KMS-11 (cell line): ENCODE data around the gene PPM1A.

Source experiments
- H2AFZ ChIP-seq: fragments of 200-600 bp; sonication (generic); 2 replicates; pipeline ENCODE4 v1.6.1; 2016; ENCODE audit warnings: antibody characterized with exemption, mixed run types, low read depth
- H3K27ac ChIP-seq: fragments of 200-600 bp; sonication (generic); 2 replicates; pipeline ENCODE4 v1.6.1; 2016; ENCODE audit warnings: mild to moderate bottlenecking, mixed run types
- H3K27me3 ChIP-seq: fragments of 200-600 bp; sonication (generic); 2 replicates; pipeline ENCODE4 v1.6.1; 2017; ENCODE audit warnings: mild to moderate bottlenecking, low read depth, mixed run types, moderate library complexity; ENCODE audit not compliant: insufficient read depth
- H3K36me3 ChIP-seq: fragments of 200-600 bp; sonication (generic); 2 replicates; pipeline ENCODE4 v1.6.1; 2017; ENCODE audit warnings: mild to moderate bottlenecking, mixed run types; ENCODE audit not compliant: insufficient read depth
- H3K4me1 ChIP-seq: fragments of 200-600 bp; sonication (generic); 2 replicates; pipeline ENCODE4 v1.6.1; 2016; ENCODE audit warnings: mild to moderate bottlenecking, low read depth, mixed run types; ENCODE audit not compliant: poor library complexity, severe bottlenecking
- H3K4me2 ChIP-seq: fragments of 200-600 bp; sonication (generic); 2 replicates; pipeline ENCODE4 v1.7.0; 2016; ENCODE audit warnings: mild to moderate bottlenecking, mixed run types
- H3K4me3 ChIP-seq: fragments of 200-600 bp; sonication (generic); IDR thresholded peaks from 2 replicates; pipeline ENCODE4 v1.6.1; 2017; ENCODE audit warnings: low read depth, low read length, mixed read lengths; ENCODE audit not compliant: insufficient read depth
- H3K79me2 ChIP-seq: fragments of 200-600 bp; sonication (generic); 2 replicates; pipeline ENCODE4 v1.6.1; 2016; ENCODE audit warnings: low read depth, mixed run types; ENCODE audit not compliant: insufficient read depth
- H3K9ac ChIP-seq: fragments of 200-600 bp; sonication (generic); 2 replicates; pipeline ENCODE4 v1.6.1; 2016; ENCODE audit warnings: mild to moderate bottlenecking, mixed run types
- H4K20me1 ChIP-seq: fragments of 200-600 bp; sonication (generic); 2 replicates; pipeline ENCODE4 v1.6.1; 2016; ENCODE audit warnings: mild to moderate bottlenecking, mixed run types; ENCODE audit not compliant: insufficient read depth
- TF ChIP-seq, protein P1 (sequence below): fragments of 200-600 bp; sonication (generic); conservative IDR thresholded peaks from 2 replicates; pipeline ENCODE4 v1.6.1; 2017; ENCODE audit warnings: low read depth, mild to moderate bottlenecking, antibody characterized with exemption, low read length, moderate library complexity, mixed read lengths

Gene PPM1A

GRCh38 chr14:60212503-60213371 lies 36.3 kb upstream of the PPM1A start:
- Histone ChIP-seq H3K9ac (no peak overlapping the region), H3K27me3 (no peaks in the 10 kb centered on the region), H2AFZ (no peak overlapping the region), H4K20me1 (no peaks in the 10 kb centered on the region), H3K4me1 (no peaks in the 10 kb centered on the region), H3K4me3 (no peak overlapping the region), H3K79me2 (no peaks in the 10 kb centered on the region), H3K27ac (no peak overlapping the region), H3K36me3 (no peaks in the 10 kb centered on the region), H3K4me2 (no peak overlapping the region)
- TF ChIP-seq, protein P1, sequence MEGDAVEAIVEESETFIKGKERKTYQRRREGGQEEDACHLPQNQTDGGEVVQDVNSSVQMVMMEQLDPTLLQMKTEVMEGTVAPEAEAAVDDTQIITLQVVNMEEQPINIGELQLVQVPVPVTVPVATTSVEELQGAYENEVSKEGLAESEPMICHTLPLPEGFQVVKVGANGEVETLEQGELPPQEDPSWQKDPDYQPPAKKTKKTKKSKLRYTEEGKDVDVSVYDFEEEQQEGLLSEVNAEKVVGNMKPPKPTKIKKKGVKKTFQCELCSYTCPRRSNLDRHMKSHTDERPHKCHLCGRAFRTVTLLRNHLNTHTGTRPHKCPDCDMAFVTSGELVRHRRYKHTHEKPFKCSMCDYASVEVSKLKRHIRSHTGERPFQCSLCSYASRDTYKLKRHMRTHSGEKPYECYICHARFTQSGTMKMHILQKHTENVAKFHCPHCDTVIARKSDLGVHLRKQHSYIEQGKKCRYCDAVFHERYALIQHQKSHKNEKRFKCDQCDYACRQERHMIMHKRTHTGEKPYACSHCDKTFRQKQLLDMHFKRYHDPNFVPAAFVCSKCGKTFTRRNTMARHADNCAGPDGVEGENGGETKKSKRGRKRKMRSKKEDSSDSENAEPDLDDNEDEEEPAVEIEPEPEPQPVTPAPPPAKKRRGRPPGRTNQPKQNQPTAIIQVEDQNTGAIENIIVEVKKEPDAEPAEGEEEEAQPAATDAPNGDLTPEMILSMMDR, result no peak

- no peak overlapping the region for H3K9ac ChIP-seq
- no peaks in the 10 kb centered on the region for H4K20me1 ChIP-seq
- no peak overlapping the region for H3K27ac ChIP-seq
- H3K4me3 ChIP-seq, result no peak overlapping the region
- H2AFZ ChIP-seq, result no peak overlapping the region
- H3K27me3 ChIP-seq, result no peaks in the 10 kb centered on the region
- TF ChIP-seq, protein P1, result no peak
- no peaks in the 10 kb centered on the region for H3K79me2 ChIP-seq
- no peak overlapping the region for H3K4me2 ChIP-seq
- H3K36me3 ChIP-seq, result no peaks in the 10 kb centered on the region
- H3K4me1 ChIP-seq, result no peaks in the 10 kb centered on the region
These were observed 35.0 kb upstream of the PPM1A start for GRCh38 chr14:60214003-60214402.

DNA sequence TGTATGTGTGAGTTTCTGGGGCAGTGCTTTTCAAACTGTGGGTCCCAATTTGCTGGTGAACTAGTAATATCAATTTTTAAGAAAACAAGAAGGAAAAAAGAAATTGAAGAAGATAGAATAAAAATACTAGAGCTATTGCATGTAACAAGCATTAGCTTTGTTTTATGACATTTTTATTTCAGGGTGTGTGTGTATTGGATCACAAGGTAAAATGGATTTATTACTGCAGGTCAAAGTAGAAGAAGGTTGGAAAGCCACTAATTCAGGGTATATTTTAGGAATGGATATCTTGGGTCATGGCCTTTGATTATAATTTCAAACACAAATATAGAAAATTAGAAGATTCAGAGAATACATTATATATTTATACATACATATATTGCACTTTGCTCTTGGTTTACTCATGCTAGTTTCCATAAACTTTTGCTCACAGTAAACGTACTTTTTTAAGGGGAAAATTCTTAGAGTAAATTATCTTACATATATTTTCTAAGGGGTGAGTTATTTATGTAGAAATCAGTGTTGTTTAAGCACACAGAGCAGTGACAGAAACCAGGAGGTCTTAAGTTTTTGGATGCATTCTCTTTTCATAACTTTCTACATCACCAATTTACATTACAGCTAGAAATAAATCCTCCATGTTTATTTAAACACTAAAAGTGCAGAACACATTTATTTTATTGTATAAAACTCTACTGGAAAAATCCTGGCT lies 34.5 kb upstream of the PPM1A start:
- Histone ChIP-seq H3K4me2 (no peak overlapping the region), H2AFZ (no peak overlapping the region), H3K4me3 (no peak overlapping the region), H3K27ac (no peak overlapping the region), H3K36me3 (no peaks in the 10 kb centered on the region), H3K27me3 (no peaks in the 10 kb centered on the region), H3K4me1 (no peaks in the 10 kb centered on the region), H3K79me2 (no peaks in the 10 kb centered on the region), H4K20me1 (no peaks in the 10 kb centered on the region), H3K9ac (no peak overlapping the region)
- TF ChIP-seq, protein P1, result no peak

GRCh38 chr14:60215127-60215444 lies 33.9 kb upstream of the PPM1A start:
- H3K4me1 ChIP-seq, result no peaks in the 10 kb centered on the region
- no peak overlapping the region for H3K4me2 ChIP-seq
- H3K79me2 ChIP-seq, result no peaks in the 10 kb centered on the region
- H3K27me3 ChIP-seq, result no peaks in the 10 kb centered on the region
- H2AFZ ChIP-seq, result no peak overlapping the region
- no peak overlapping the region for H3K4me3 ChIP-seq
- no peaks in the 10 kb centered on the region for H4K20me1 ChIP-seq
- H3K36me3 ChIP-seq, result no peaks in the 10 kb centered on the region
- H3K27ac ChIP-seq, result no peak overlapping the region
- no peak overlapping the region for H3K9ac ChIP-seq
- TF ChIP-seq, protein P1, result no peak
